Measurements from ENCODE around the gene CRIM1. TPM values are rescaled to one million over a fixed set of nuclear protein-coding genes. Genes with fewer than 3 reads are reported as not detected.

Gene CRIM1
- total and polyA plus RNA-seq, 2 of the 8 experiments (the other 6 are each of a cell fraction or from before 2014, with no cell fraction given), result 9.4 to 28.4 TPM

DNA sequence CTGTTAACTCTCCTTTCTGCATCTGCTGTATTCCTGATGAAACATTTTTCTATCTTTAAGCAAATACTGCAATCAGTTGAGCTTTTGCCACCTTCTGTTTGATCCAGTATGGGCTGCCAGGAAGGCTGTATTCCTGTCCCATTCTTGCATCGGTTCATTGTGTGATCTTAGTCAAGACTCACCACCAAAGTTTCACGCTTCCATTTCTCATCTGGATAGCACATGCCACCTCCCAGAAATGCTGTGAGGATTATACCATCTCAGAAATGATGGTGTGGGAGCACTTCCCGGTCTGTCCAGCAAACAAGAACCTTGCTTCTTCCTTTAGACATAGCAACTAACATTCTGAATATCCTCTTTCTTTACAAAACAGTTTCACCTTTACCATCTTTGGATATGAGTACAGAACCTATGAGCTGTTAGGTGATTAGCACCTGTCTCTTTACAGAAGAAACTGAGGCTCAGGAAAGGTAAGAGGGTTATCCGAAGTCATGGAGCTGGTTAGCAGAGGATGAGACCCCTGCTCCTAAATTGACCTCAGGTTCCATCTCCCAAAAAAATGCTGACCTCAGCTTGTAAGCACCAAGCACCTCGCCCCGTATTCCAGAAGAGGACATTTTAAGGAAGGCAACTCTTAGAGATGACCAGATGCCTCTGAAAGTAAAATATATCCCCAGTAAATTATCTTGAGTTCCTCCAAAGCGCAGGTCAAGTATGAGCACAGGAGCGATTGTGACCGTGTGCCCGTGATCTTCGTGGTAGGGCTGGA, 185.6 kb downstream of the CRIM1 start:
- no peak overlapping the region for H2AFZ ChIP-seq (ENCODE audit: low read length)
- H3K79me1 ChIP-seq (ENCODE audit: low read depth, low read length), result no peaks in the 10 kb centered on the region; the same call in 1 of the 2 replicates
- TF ChIP-seq ASH2L (IDR thresholded peaks at IDR 0.05; ENCODE audit: low read length) (no peak), MAFK (IDR thresholded peaks at IDR 0.05; ENCODE audit: low read depth, low read length) (peak; percentile 51; the same call in 1 of the 2 replicates), NANOG (IDR thresholded peaks at IDR 0.05; ENCODE audit: insufficient read depth, low read depth, low read length, poor library complexity, severe bottlenecking) (no peak)
- no peaks in the 10 kb centered on the region for H3K4me1 ChIP-seq (replicated peaks in 1 of 4; ENCODE audit: control insufficient read depth in 3 of 4, insufficient read depth in 4 of 4, low read length in 3 of 4)
- H3K36me3 ChIP-seq (ENCODE audit: control insufficient read depth in 2 of 4, insufficient read depth in 4 of 4, low read length in 3 of 4), result peaks cover 0 to 35% (median 18%) of the 10 kb centered on the region in 4 experiments; a peak in 7 of 8 replicates
- no peak overlapping the region for H2AK5ac ChIP-seq (ENCODE audit: low read depth, low read length)
- H3K9ac ChIP-seq (replicated peaks in 1 of 4; ENCODE audit: extremely low read depth in 1 of 4, low read depth in 3 of 4, low read length in 3 of 4), result no peak overlapping the region
- H4K91ac ChIP-seq (replicated peaks; ENCODE audit: insufficient read length, low read length), result no peak overlapping the region
- no peak overlapping the region for H2BK12ac ChIP-seq (ENCODE audit: low read depth, low read length)
- H2BK5ac ChIP-seq (ENCODE audit: low read depth, low read length), result no peak overlapping the region
- no peaks in the 10 kb centered on the region for H3K23me2 ChIP-seq (ENCODE audit: low read depth, low read length)
- FAIRE-seq, result no peak
- no peaks in the 10 kb centered on the region for H4K20me1 ChIP-seq (replicated peaks in 1 of 2; ENCODE audit: control insufficient read depth in 1 of 2, insufficient read depth in 2 of 2, low read length in 2 of 2)
- no peak overlapping the region for H2BK120ac ChIP-seq (replicated peaks; ENCODE audit: low read depth, low read length)
- ChIA-PET CTCF (ENCODE audit: partially characterized antibody) (interaction anchor here (0.6 to 2.0 kb wide), 12 partner anchors 10 to 630 kb away, joined by 3 to 10 read pairs (median 3); no protein-coding TSS in a partner anchor), POLR2A (ENCODE audit: partially characterized antibody) (interaction anchor here (0.8 to 1.3 kb wide), 2 partner anchors 13 to 41 kb away, joined by 4 to 6 read pairs; no protein-coding TSS in a partner anchor)
- H2BK15ac ChIP-seq (ENCODE audit: low read length), result no peak overlapping the region
- no peaks in the 10 kb centered on the region for H3K27me3 ChIP-seq (replicated peaks in 1 of 4; ENCODE audit: control insufficient read depth in 3 of 4, extremely low read depth in 1 of 4, insufficient read depth in 3 of 4, low read length in 3 of 4)
- WGBS, 2 experiments (ENCODE audit: extremely low coverage in 1 of 2, insufficient coverage in 1 of 2, insufficient read length in 1 of 2, insufficient replicate concordance in 2 of 2, low coverage in 1 of 2, low lambda C conversion rate in 2 of 2, missing lambda C conversion rate in 1 of 2), result 95% methylated on average over 11 of the region's 11 CpGs; no CpG with 5 or more reads in 1 of the 2 experiments
- no peak overlapping the region for H4K5ac ChIP-seq (ENCODE audit: insufficient read length, low read depth, low read length)
- no peak overlapping the region for H2BK20ac ChIP-seq (ENCODE audit: low read length)
- H3K18ac ChIP-seq (ENCODE audit: extremely low read depth, low read length), result no peak overlapping the region
- DNase-seq (ENCODE audit: low read depth in 1 of 2, low spot score in 2 of 2), result no peak
- H3K23ac ChIP-seq (ENCODE audit: insufficient read length), result no peak overlapping the region
- H4K8ac ChIP-seq (ENCODE audit: extremely low read depth, insufficient read depth, low read length), result no peak overlapping the region
- no peaks in the 10 kb centered on the region for H3K79me2 ChIP-seq (ENCODE audit: control insufficient read depth in 1 of 2, insufficient read depth in 2 of 2, low read length in 2 of 2)
- H3K4me3 ChIP-seq (ENCODE audit: extremely low read depth in 1 of 4, insufficient read depth in 2 of 4, low read depth in 3 of 4, low read length in 4 of 4), result no peak overlapping the region
- H3K27ac ChIP-seq (ENCODE audit: low read depth, low read length), result no peak overlapping the region
- no peak overlapping the region for H3K4me2 ChIP-seq (ENCODE audit: insufficient read depth in 1 of 2, low read depth in 2 of 2, low read length in 2 of 2)
- H3K9me3 ChIP-seq (ENCODE audit: insufficient read depth in 2 of 2, low read depth in 1 of 2, low read length in 1 of 2), result no peaks in the 10 kb centered on the region
- H3K14ac ChIP-seq (ENCODE audit: insufficient read length), result no peak overlapping the region
- H3K4ac ChIP-seq (replicated peaks; ENCODE audit: insufficient read length, low read depth, low read length), result no peak overlapping the region
- no peak overlapping the region for H3K56ac ChIP-seq (replicated peaks; ENCODE audit: insufficient read length, low read depth, low read length)
